Measurements from ENCODE around the gene SEPTIN11.
"Not testable (repeated sequence)": the region's sequence is repeated elsewhere in the genome, so short reads cannot be mapped to it uniquely, and the experiment has no call there.

The SEPTIN11 gene

DNA sequence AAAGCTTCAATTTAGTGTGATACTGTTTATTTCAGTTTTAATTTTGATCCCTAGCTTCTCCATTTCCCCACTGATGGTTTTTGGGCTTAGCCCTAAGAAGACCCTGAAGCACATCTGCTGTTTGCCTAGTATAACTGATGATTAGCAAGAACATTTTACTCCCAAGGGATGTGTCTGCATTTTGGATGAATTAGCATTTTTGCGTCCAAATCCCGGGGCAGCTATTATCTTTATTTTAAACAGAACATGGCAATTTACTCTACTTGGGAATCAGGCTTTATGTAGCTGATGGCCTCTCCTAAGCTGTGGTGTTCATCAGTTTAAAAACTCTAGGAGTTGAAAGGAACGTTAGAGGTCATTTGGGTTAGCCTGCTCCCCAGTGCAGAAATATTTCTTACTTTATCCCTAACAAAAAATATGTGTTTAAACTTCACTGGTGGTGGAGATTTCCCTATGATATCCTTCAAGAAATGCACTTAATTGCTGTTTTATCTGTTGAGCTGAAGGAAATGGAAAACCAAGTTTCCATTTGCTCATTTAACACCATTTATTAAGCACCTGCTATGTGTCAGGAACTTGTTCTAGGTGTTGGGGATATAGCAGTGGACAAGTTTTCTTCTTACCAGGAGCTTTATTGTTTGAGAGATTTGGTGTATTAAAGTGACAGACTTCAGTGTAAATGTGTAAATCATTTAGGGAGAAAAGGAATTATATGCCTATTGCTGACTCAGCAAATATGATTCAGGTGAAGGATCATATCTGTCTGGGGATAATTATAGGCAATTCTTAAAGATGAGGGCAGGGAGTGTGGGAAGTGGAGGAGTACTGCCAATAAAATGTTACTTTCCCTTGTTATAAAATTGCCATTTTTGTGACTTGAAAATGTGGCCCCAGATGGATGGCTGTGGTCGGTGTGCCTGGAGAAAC, 3.4 kb downstream of the SEPTIN11 start:
- no peak for DNase-seq

DNA sequence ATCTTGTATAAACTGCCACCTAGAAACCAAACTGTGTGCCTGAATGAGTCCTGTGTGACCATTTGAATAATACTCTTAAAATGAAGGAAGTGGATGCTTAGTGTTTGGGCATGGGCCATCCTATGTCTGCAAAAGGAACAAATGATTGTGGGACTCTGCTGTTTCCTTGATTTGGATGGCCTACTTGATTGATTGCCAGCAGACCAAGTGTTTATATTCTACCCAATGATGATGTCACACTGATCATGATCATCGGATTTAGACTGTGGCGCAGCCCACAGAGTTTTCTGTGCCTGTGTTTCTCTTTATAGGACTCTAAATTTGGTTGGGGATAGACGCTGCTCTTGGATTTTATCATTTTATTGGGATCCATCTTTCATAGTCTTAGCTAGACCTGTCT, 4.4 kb downstream of the SEPTIN11 start:
- DNase-seq = no peak

DNA sequence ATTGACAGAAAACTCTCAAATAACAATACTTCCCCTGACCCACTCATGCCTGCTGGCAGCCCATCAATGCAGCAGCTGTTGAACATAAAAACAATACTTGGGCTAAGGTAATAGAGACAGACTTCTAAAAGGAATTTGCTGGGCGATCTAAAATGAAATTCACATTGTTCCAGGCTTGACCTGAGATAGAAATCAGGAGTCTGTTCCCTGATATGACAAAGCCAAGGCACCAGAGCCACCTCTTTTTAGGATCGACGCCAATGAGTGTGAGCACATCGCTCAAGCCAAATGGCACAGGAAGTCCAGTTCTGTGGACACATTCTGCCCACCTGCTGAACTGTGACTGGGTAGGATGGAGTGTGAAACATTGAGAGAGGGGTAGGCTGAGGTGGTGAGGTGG, 4.9 kb downstream of the SEPTIN11 start:
- no peak for DNase-seq

DNA sequence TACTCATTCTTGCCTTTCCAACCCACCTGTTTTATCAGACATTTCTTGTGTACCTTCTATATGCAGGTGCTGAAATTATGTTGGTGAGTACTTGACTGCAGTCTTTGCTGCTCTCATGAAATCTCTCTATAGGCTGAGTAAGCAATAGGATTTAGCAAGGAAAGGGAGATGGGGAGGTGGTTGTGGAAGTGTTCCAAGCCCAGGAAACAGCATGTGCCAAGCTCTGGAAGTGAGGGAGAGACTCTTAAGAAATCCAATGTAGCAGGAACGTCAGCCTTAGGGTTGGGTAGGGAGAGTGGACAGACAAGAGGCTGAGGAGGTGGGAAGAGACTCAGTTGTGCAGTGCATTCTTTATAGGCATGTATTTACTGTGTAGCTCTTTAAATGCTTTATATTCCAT, 5.6 kb downstream of the SEPTIN11 start:
- no peak for DNase-seq

DNA sequence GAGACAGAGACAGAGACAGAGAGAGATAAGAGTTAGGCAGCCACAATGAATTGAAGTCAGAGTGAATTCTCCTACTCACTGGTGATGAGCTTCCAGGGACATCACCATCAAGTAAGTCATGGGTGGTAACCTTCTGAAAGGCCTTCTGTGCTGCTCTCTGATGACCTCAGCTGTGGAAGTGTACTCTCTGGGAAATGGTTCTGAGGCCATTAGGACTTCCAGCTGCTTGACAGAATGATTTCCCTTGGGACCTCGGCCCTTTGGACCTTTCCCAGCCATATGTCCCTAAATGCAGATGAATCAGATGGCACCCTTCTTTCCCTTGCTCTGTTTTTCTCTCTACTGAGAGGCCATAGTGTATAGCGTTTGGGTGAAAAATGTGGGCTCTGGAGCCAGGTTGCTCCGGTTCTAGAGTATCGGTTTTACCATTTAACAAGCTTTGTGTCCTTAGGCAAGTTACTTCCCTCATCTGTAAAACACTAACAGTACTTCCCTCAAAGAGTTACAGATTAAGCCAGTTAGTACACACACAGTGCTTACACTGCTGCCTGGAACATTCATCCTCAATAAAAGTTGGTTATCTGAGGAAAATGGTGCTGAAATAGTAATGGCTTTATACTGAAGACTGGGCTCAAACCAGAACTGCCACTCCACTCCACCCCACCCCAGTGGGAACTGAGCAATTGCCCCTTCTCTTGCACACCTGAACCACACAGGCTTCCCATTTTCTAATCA, 7.6 kb downstream of the SEPTIN11 start:
- DNase-seq = no peak

DNA sequence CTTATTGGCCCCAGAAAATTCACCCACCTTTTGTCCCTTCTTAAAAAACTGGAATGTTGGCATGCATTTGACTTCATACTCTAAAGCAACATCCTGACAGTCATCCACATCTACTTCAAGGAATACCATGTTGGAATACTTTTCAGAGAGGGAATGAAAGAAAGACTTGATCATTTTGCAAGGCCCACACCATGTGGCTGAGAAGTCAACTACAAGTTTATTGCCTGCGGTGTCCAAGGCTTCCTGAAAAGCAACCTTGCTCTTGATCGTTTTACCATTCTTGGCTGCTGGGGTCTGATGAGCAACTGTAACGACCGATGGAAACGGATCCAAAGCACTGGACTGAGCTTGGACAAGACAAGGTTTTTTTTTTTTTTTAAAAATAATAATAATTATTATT, 9.3 kb downstream of the SEPTIN11 start:
- DNase-seq = no peak

DNA sequence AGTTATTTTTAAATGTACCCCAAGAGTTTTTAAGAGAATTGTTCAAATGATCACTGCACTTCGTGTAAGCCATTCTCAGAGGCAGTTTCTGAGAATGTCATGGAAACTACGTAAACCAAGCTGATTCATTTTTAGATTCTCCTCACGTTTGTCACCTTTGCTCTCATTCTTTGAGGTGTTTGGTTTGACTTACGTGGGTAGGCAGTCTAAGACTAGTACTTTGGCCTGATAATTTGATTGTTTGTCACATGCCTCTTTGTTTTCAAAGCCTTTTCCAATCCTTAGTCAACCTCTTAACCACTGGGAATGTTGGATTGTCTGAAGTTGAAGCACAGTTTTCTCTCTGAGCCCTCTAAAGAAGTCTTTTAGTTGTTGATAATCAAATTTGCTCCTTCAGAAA, 10.5 kb downstream of the SEPTIN11 start:
- no peak for DNase-seq

DNA sequence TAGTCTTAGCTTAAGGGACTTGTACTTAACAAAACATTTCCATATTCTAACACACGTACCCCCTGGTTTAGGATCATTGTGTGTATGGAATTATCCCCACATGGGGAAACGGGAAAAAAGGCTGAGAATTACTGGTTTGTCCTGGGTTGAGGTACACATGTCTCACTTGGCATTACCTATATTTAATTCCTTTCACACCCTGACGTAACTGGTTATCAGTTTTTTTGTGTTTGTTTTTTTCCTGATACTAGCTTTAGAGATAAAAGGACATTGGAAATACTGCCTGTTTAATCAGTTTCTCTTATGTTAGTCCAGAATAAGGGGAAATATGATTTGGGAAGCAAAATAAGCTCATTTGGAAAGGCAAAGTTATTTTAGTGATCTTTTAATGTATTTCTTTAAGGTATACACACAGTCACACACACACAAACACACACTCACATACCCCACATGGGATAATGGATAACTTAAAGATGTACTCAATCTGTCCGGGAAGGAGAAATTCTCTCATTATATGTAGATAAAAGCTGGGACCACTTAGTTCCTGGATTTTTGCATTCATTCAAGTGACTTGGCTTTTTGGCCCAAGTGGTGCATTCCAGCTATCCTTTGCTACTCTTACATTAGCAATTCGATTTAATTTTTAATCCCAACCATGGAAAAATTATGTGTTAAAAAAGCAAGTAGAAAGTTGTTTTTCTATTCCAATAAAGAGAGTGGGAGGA, 13.0 kb downstream of the SEPTIN11 start:
- DNase-seq = no peak

DNA sequence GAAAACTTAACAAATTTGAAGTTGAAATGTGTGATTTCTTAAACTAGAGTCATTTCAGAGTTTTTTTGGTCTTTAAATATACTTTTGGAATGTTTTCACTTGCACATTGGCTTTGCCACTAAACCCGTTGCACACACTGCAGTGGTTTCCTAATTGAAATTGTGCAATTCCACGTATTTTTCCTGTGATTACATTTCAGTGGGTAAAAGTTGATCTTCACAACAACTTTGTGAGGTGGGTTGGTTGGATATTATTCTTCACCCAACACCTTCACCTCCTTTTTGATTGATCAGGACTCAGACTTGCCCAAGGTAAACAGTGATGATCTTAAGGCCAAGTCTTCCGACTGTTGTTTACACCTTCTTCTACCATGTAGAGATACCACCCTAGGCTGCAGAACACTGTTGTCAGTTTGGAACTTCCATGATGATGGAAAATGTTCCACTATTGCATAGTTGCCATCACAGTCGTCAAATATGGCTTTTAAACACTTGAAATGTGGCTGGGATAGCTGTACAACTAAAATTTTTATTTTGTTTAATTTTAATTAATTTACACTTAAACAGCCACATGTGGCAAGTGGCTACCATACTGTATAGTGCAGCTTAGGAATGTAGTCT, 13.7 kb downstream of the SEPTIN11 start:
- DNase-seq = no peak

DNA sequence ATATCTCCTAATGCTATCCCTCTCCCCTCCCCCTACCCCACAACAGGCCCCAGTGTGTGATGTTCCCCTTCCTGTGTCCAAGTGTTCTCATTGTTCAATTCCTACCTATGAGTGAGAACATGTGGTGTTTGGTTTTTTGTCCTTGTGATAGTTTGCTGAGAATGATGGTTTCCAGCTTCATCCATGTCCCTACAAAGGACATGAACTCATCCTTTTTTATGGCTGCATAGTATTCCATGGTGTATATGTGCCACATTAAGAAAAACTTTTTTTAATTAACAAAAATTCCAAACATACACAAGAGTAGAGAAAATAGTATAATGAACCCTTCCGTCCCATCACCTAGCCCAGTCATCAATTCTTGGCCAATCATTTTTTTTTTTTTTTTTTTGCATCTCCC, 14.4 kb downstream of the SEPTIN11 start:
- not testable (repeated sequence) for DNase-seq

DNA sequence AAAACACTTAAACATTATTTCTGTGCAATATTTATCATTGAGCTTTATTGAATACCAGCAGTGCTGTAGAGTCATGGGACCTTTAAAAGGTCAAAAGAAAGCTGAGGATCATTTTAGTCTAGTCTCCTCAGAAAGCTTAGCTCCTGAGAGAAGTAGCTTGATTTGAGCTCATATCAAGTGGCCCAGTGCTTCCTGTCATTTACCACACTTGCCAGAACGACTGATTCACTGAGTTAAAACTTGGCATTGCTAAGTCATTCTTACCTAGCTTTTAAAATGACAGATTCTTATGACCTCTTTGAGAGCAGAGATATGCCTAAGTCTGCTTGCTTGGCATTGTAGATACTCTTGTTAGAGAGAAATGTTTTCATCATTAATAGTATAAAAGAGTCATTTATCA, 15.2 kb downstream of the SEPTIN11 start:
- no peak for DNase-seq

DNA sequence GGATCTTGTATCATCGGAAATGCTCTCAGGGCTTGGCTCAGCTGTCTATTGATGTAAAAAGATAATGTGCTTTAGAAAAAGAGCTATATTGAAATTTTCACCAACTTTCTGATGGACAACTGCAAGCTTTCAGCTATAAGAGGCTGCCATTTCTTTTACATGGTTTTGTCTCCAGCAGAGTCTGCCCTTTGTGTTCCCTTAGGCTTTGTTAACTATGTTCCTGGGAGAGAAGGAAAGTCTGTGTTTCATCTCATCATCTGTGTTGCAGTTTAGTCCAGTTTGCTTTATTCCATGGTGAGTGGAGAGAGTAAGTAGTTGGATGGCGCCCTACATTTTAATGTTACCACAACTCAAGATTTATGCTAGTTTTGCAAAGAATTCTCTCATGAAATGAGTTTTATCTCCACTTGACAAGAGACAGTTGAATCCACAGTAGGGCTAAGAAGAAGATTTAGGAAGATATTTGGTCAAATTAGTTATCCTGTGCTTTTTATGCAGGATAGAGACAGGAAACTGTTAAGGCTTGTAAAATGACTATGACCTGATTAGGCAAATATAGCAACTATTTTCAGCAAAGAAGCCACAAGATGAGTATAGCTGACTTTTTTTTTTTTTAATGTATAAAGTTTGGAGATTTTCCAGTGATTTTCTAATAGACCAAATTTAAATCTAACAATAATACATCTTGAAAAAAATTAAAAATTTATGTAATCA, 16.5 kb downstream of the SEPTIN11 start:
- DNase-seq = no peak

DNA sequence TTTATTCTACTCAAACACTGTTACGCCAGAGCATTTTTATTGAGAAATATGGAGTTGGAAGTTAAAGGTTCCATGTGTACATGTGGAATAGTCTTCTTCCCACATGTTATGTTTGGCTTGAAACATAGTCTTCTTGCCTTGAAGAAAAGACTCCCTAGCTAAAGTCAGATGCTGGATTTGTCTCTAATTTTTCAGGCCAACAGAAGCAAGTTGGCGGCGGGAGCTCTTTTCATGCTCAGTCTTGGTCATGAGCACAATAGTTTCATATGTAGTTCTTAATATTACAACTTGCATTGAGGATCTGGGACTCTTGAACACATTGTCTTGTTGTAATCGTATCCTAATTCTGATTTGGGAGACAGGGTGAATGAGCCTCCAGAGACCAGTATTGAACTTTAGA, 19.4 kb downstream of the SEPTIN11 start:
- DNase-seq = no peak

DNA sequence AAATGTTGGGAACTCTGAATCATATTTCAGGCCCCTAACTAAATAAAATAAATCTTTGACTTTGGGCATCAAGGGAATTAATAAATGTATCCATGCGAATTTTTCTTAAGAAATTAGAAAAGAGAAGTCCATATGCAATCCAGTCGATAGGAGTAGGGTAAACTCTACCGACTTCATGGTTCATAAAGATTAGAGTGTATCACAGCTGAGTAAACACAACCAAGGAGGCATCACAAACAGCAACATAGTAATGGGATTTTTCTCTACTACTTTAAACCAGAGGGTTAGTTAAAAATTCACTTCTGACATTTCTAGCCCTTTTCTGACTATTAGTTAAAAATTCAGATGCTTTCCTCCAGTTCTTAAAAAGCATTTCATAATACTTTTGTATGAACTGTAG, 19.9 kb downstream of the SEPTIN11 start:
- DNase-seq = no peak

DNA sequence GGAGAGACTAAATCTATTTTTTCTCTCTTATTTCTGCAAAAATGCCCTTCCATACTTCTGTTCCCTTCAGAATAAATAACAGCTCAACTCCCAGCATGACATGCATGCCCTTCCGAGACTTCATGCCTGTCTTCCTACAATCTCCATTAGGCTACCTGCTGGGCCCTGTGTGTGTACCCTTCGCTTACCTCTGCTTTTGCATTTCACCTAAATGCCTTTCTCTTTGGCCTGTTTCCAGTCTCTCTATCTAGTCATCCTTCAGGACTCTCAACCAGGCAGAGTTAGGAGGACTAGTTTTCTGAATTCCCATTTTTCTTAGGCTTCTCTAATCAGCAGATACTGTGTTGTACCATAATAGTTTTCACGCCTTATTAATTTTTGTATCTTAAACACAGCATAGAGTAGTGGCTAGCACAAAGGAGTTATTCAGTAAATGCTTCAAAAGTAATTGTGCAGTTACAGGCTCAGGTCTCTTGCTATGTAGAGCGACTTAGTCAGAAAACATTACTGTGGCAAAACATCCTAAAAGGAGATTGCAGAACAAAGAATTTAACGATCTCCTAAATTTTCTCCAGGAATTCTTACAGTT, 20.5 kb downstream of the SEPTIN11 start:
- DNase-seq = no peak

DNA sequence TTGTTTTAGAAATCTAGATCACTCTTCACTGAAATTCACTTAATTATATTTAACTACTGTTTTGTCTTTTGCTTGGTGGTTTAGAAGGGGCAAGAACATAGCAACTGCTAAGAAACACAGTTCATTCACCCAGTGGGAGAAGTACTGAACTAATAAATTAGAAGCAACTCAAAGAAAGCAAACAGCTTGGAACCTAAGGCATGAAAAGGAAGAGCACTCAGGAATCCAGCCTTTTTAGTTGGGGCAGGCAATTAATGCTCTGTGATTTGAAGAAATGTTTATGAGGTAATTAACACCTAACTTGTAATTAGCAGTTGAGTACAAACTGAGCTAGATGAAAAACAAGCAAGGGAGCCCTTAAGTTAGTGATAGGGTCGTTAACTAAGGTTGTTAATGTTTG, 22.8 kb downstream of the SEPTIN11 start:
- no peak for DNase-seq

DNA sequence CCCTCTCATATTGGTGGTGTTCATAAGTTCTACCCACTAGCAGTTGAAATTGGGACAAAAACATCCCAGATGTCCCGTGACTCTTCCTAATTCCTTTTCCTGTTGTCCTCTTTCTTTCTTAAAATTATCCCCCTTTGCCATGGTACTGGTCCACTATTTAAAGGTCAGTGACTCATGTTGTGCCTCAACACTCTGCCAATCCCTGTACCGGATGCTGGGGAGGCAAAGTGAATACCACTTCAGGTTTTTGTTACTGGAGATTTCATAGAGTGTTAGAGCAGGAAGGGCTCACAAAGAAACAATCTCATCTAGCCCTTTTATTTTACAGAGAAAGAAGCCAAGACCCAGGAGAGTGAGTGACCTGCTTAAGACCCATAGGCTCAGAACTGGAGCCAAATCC, 24.6 kb downstream of the SEPTIN11 start:
- DNase-seq = no peak

DNA sequence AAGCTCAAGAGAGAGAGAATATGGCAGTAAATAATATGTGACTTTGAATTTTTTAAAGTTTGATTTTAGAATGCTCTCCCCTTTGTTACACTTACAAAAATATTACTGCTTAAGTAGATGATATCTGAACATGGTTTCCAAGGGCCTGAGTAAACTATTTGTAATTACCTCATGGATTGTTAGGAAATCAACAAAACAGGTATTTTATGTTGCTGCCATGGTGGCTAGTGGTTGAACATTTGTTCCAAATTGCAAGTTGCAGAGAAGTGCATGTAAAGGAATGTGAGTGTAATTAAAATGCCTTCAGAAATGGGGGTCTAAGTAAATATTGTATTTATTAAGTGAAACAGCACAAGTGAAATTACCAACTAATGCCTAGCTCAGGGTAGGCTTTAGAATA, 27.6 kb downstream of the SEPTIN11 start:
- no peak for DNase-seq

DNA sequence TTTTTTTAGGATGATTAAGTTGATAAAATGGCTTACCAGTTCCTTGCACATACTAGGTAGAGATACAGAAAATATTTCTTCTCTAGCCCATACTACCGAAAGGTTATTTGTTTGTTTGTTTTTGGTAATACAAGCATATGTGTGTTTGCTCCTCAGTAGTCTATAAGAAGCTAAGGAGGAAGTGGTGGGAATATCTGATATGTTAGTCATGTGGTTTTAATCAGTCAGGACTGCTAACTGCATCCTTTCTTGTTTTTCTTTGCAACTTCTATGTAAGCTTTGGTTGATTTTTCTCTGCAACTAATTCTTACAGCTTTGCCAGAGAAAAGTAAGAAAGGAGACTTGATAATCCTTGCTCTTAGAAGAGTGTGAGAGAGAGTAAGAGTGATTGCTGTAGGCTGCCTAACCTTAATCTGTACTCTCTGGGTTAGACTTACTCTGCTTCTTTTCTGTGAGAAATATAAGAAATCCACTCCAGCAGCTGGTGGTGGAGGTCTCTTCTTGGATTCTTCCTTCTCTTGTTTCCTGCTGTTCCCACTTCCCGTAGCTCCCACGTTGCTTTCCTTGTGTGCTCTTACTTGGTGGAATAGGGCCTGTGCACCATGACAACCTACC, 28.3 kb downstream of the SEPTIN11 start:
- DNase-seq = no peak

DNA sequence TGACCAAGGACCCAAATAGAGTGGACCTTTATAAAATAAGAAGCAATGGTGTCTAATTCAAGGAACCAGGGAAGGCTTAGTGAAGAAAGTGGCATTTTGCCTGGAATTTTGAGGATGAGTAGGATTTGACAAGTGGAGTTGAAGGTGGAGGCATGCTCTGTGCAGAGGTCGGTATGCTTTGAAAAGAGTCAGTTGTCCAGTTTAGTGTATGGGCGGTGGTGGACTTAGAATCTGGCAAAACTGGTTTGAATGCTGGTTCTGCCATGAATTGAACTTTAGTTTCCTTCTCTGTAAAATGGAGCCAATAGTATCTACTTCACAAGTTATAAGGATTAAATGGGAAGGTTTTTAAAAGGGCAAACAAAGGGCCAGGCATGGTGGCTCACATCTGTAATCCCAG, 29.7 kb downstream of the SEPTIN11 start:
- no peak for DNase-seq

DNA sequence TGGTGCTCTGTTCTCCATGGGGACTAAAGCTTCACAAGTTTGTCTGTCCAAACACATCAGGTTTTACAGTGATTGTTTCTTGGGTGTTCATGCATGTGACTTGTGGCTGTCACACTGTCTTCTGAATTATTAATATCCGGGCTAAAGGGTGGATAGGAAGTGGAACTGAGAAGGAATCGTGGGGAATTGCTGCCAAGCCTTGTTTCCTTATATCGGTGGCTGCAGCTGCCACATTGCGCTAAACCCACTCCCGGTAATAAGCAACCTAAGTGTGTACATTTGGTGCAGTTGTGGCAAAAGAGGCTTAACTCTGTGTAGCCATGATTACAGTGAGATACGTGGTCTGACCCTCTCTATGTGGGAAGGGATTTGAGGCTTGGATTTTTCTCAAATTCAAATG, 30.7 kb downstream of the SEPTIN11 start:
- DNase-seq = no peak

DNA sequence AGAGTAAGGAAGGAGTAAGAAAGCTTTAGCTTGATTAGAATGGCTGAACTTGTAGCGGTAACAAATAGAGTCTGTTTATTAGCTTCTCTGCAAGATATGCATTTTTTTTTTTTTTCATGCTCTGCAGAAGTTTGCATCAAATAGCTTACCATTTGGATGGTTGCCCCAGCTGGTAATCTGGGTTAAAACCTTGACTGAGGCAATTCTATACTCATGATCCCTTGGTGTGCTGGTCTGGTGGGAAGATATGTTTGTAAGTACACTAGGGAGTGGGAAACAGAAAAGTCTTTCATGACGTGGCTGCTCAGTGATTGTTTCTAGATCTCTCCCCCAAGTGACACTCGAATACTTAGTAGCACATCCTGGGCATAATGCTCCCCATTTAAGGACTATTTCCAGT, 32.1 kb downstream of the SEPTIN11 start:
- no peak for DNase-seq
